ENCODE results near the gene SLC4A4.

The SLC4A4 gene

GRCh38 chr4:71338846-71339593 lies at the start of gene SLC4A4:
TSS of gene SLC4A4 (plus strand) at chr4:71339020.
- DNase-seq (ENCODE audit: low spot score in 2 of 2), result no peak
- no peaks in the 10 kb centered on the region for H3K36me3 ChIP-seq (replicated peaks)
- in situ Hi-C loops (cut with MboI; ENCODE audit: low sequenced_read_pairs), result no loop called here
- no peaks in the 10 kb centered on the region for H3K9me3 ChIP-seq
- H3K4me3 ChIP-seq, result no peak within 1 kb of the TSS
- H3K4me1 ChIP-seq, result no peaks in the 10 kb centered on the region
- H3K27me3 ChIP-seq (ENCODE audit: low read depth), result no peaks in the 10 kb centered on the region; the same call in 1 of the 2 replicates

- H3K4me1 ChIP-seq, result no peaks in the 10 kb centered on the region
- DNase-seq (ENCODE audit: low spot score in 2 of 2), result no peak
- in situ Hi-C loops (cut with MboI; ENCODE audit: low sequenced_read_pairs), result no loop called here
- no peaks in the 10 kb centered on the region for H3K9me3 ChIP-seq
- H3K4me3 ChIP-seq, result no peak overlapping the region
- H3K27me3 ChIP-seq (ENCODE audit: low read depth), result no peaks in the 10 kb centered on the region; the same call in 1 of the 2 replicates
- no peaks in the 10 kb centered on the region for H3K36me3 ChIP-seq (replicated peaks)
Observed at GRCh38 chr4:71290074-71290473, 48.7 kb upstream of the SLC4A4 start.

GRCh38 chr4:71290476-71290875 lies 48.3 kb upstream of the SLC4A4 start:
- no peak for DNase-seq (ENCODE audit: low spot score in 2 of 2)
- H3K4me1 ChIP-seq, result no peaks in the 10 kb centered on the region
- no peaks in the 10 kb centered on the region for H3K36me3 ChIP-seq (replicated peaks)
- H3K27me3 ChIP-seq (ENCODE audit: low read depth), result no peaks in the 10 kb centered on the region; the same call in 1 of the 2 replicates
- no peaks in the 10 kb centered on the region for H3K9me3 ChIP-seq
- H3K4me3 ChIP-seq, result no peak overlapping the region
- in situ Hi-C loops (cut with MboI; ENCODE audit: low sequenced_read_pairs), result no loop called here

- no peak overlapping the region for H3K4me3 ChIP-seq
- in situ Hi-C loops (cut with MboI; ENCODE audit: low sequenced_read_pairs), result no loop called here
- H3K36me3 ChIP-seq (replicated peaks), result no peaks in the 10 kb centered on the region
- H3K4me1 ChIP-seq, result no peaks in the 10 kb centered on the region
- no peaks in the 10 kb centered on the region for H3K9me3 ChIP-seq
- no peak for DNase-seq (ENCODE audit: low spot score in 2 of 2)
- no peaks in the 10 kb centered on the region; the same call in 1 of the 2 replicates for H3K27me3 ChIP-seq (ENCODE audit: low read depth)
Observed at GRCh38 chr4:71292228-71292627, 46.6 kb upstream of the SLC4A4 start.

- Histone ChIP-seq H3K4me3 (no peak overlapping the region), H3K36me3 (replicated peaks) (no peaks in the 10 kb centered on the region), H3K27me3 (ENCODE audit: low read depth) (no peaks in the 10 kb centered on the region; the same call in 1 of the 2 replicates), H3K4me1 (no peaks in the 10 kb centered on the region), H3K9me3 (no peaks in the 10 kb centered on the region)
- in situ Hi-C loops (cut with MboI; ENCODE audit: low sequenced_read_pairs), result no loop called here
- DNase-seq (ENCODE audit: low spot score in 2 of 2), result no peak
Observed at GRCh38 chr4:71293705-71294104, 45.1 kb upstream of the SLC4A4 start.

- no peaks in the 10 kb centered on the region for H3K9me3 ChIP-seq
- DNase-seq (ENCODE audit: low spot score in 2 of 2), result no peak
- H3K4me1 ChIP-seq, result no peaks in the 10 kb centered on the region
- in situ Hi-C loops (cut with MboI; ENCODE audit: low sequenced_read_pairs), result no loop called here
- H3K36me3 ChIP-seq (replicated peaks), result no peaks in the 10 kb centered on the region
- H3K27me3 ChIP-seq (ENCODE audit: low read depth), result no peaks in the 10 kb centered on the region; the same call in 1 of the 2 replicates
- no peak overlapping the region for H3K4me3 ChIP-seq
Observed at GRCh38 chr4:71294301-71294700, 44.5 kb upstream of the SLC4A4 start.

GRCh38 chr4:71296945-71297344 lies 41.9 kb upstream of the SLC4A4 start:
- in situ Hi-C loops (cut with MboI; ENCODE audit: low sequenced_read_pairs), result no loop called here
- Histone ChIP-seq H3K27me3 (ENCODE audit: low read depth) (no peaks in the 10 kb centered on the region; the same call in 1 of the 2 replicates), H3K4me3 (no peak overlapping the region), H3K9me3 (no peaks in the 10 kb centered on the region), H3K4me1 (no peaks in the 10 kb centered on the region), H3K36me3 (replicated peaks) (no peaks in the 10 kb centered on the region)
- no peak for DNase-seq (ENCODE audit: low spot score in 2 of 2)

- Histone ChIP-seq H3K4me3 (no peak overlapping the region), H3K4me1 (no peaks in the 10 kb centered on the region), H3K27me3 (ENCODE audit: low read depth) (no peaks in the 10 kb centered on the region), H3K36me3 (replicated peaks) (no peaks in the 10 kb centered on the region), H3K9me3 (no peaks in the 10 kb centered on the region)
- no peak for DNase-seq (ENCODE audit: low spot score in 2 of 2)
- in situ Hi-C loops (cut with MboI; ENCODE audit: low sequenced_read_pairs), result no loop called here
Observed at GRCh38 chr4:71300362-71300761, 38.5 kb upstream of the SLC4A4 start.

- in situ Hi-C loops (cut with MboI; ENCODE audit: low sequenced_read_pairs), result no loop called here
- H3K27me3 ChIP-seq (ENCODE audit: low read depth), result no peaks in the 10 kb centered on the region
- H3K4me1 ChIP-seq, result no peaks in the 10 kb centered on the region
- H3K9me3 ChIP-seq, result no peaks in the 10 kb centered on the region
- H3K36me3 ChIP-seq (replicated peaks), result no peaks in the 10 kb centered on the region
- H3K4me3 ChIP-seq, result no peak overlapping the region
- DNase-seq (ENCODE audit: low spot score in 2 of 2), result peak in 1 of 2 experiments; percentile 8
Observed at GRCh38 chr4:71300964-71301363, 37.9 kb upstream of the SLC4A4 start.

GRCh38 chr4:71303287-71303686 lies 35.5 kb upstream of the SLC4A4 start:
- in situ Hi-C loops (cut with MboI; ENCODE audit: low sequenced_read_pairs), result no loop called here
- no peak for DNase-seq (ENCODE audit: low spot score in 2 of 2)
- Histone ChIP-seq H3K9me3 (no peaks in the 10 kb centered on the region), H3K4me3 (no peak overlapping the region), H3K36me3 (replicated peaks) (no peaks in the 10 kb centered on the region), H3K27me3 (ENCODE audit: low read depth) (no peaks in the 10 kb centered on the region), H3K4me1 (no peaks in the 10 kb centered on the region)

GRCh38 chr4:71303850-71304249 lies 35.0 kb upstream of the SLC4A4 start:
- in situ Hi-C loops (cut with MboI; ENCODE audit: low sequenced_read_pairs), result no loop called here
- Histone ChIP-seq H3K36me3 (replicated peaks) (no peaks in the 10 kb centered on the region), H3K4me1 (no peaks in the 10 kb centered on the region), H3K4me3 (no peak overlapping the region), H3K27me3 (ENCODE audit: low read depth) (no peaks in the 10 kb centered on the region), H3K9me3 (no peaks in the 10 kb centered on the region)
- DNase-seq (ENCODE audit: low spot score in 2 of 2), result no peak

- no peak overlapping the region for H3K4me3 ChIP-seq
- no peaks in the 10 kb centered on the region for H3K27me3 ChIP-seq (ENCODE audit: low read depth)
- in situ Hi-C loops (cut with MboI; ENCODE audit: low sequenced_read_pairs), result no loop called here
- H3K9me3 ChIP-seq, result no peaks in the 10 kb centered on the region
- no peaks in the 10 kb centered on the region for H3K4me1 ChIP-seq
- H3K36me3 ChIP-seq (replicated peaks), result no peaks in the 10 kb centered on the region
- DNase-seq (ENCODE audit: low spot score in 2 of 2), result no peak
Observed at GRCh38 chr4:71304289-71304850, 34.5 kb upstream of the SLC4A4 start.

- Histone ChIP-seq H3K27me3 (ENCODE audit: low read depth) (no peaks in the 10 kb centered on the region), H3K4me1 (no peaks in the 10 kb centered on the region), H3K9me3 (no peaks in the 10 kb centered on the region), H3K4me3 (no peak overlapping the region), H3K36me3 (replicated peaks) (no peaks in the 10 kb centered on the region)
- no peak for DNase-seq (ENCODE audit: low spot score in 2 of 2)
- in situ Hi-C loops (cut with MboI; ENCODE audit: low sequenced_read_pairs), result no loop called here
Observed at GRCh38 chr4:71307729-71308128, 31.1 kb upstream of the SLC4A4 start.

GRCh38 chr4:71322425-71322824 lies 16.4 kb upstream of the SLC4A4 start:
- Histone ChIP-seq H3K9me3 (no peaks in the 10 kb centered on the region), H3K36me3 (replicated peaks) (no peaks in the 10 kb centered on the region), H3K27me3 (ENCODE audit: low read depth) (no peaks in the 10 kb centered on the region; the same call in 1 of the 2 replicates), H3K4me3 (no peak overlapping the region), H3K4me1 (no peaks in the 10 kb centered on the region)
- in situ Hi-C loops (cut with MboI; ENCODE audit: low sequenced_read_pairs), result no loop called here
- no peak for DNase-seq (ENCODE audit: low spot score in 2 of 2)

Data from HAP-1 (cell line).